CD4-positive, alpha-beta T cell treated with Interleukin-1 beta for 1 hour (primary cell): ENCODE measurements around the gene FUT7.
"Not testable (repeated sequence)": the region's sequence is repeated elsewhere in the genome, so short reads cannot be mapped to it uniquely, and the experiment has no call there.

Experiments
- DNase-seq, 2 donors: peaks; one replicate each; pipeline ENCODE4 v3.0.0-alpha.2; 2020 to 2022

Gene FUT7

GRCh38 chr9:137066096-137066861 lies 34.4 kb upstream of the FUT7 start:
- no peak for DNase-seq

GRCh38 chr9:137065336-137065967 lies 33.6 kb upstream of the FUT7 start:
- no peak for DNase-seq

GRCh38 chr9:137064880-137065164 lies 32.9 kb upstream of the FUT7 start:
- no peak for DNase-seq

GRCh38 chr9:137064027-137064879 lies 32.4 kb upstream of the FUT7 start:
- DNase-seq = peak; percentile 51 to 64

- no peak for DNase-seq
These were observed 31.6 kb upstream of the FUT7 start for GRCh38 chr9:137063311-137064026.

- DNase-seq = not testable (repeated sequence)
These were observed 30.9 kb upstream of the FUT7 start for GRCh38 chr9:137062798-137063197.

GRCh38 chr9:137062384-137062783 lies 30.5 kb upstream of the FUT7 start:
- DNase-seq = no peak

GRCh38 chr9:137058521-137059234 lies 26.8 kb upstream of the FUT7 start:
- DNase-seq = no peak

GRCh38 chr9:137057545-137057944 lies 25.7 kb upstream of the FUT7 start:
- DNase-seq = no peak

GRCh38 chr9:137056739-137057415 lies 25.0 kb upstream of the FUT7 start:
- DNase-seq = no peak

GRCh38 chr9:137055385-137056364 lies 23.8 kb upstream of the FUT7 start:
- no peak for DNase-seq

- no peak for DNase-seq
These were observed 23.1 kb upstream of the FUT7 start for GRCh38 chr9:137054932-137055384.

- DNase-seq = peak; percentile 36 to 49
These were observed 22.4 kb upstream of the FUT7 start, which contains the start of gene ENTPD2 for GRCh38 chr9:137053944-137054931. Gene ENTPD2 (minus strand): TSS chr9:137054061. CDS start chr9:137053997, 64 bp downstream.

- no peak for DNase-seq
These were observed 21.4 kb upstream of the FUT7 start for GRCh38 chr9:137052998-137053943.

- DNase-seq = no peak
These were observed 20.4 kb upstream of the FUT7 start for GRCh38 chr9:137052293-137052692.

- no peak for DNase-seq
These were observed 19.3 kb upstream of the FUT7 start for GRCh38 chr9:137051145-137051724.

GRCh38 chr9:137050570-137050969 lies 18.7 kb upstream of the FUT7 start:
- no peak for DNase-seq
